PC-3 (cell line): Measurements from ENCODE around the gene SPHKAP. TPM values are rescaled to one million over a fixed set of nuclear protein-coding genes. Genes with fewer than 3 reads are reported as not detected.

Experiments
- ATAC-seq: fragments of 200-7000 bp; cut with Tn5 transposase; 2 replicates; pipeline ENCODE4 v1.9.1; 2020; ENCODE audit warnings: mild to moderate bottlenecking, moderate library complexity
- BruUV-seq: library from RNA; stranded (reverse); fragments of 400-500 nt; replicated peaks from 2 replicates; lab custom pipeline; 2021; lab: Mats Ljungman, UMichigan
- CTCF ChIA-PET: fragments of 300-600 bp; sonication (Branson Sonifier 250); formaldehyde crosslinking; loops from one replicate; lab custom pipeline; 2022; ENCODE audit warnings: antibody characterized with exemption; lab: Charles Lee
- POLR2A ChIA-PET: fragments of 300-600 bp; sonication (Branson Sonifier 250); formaldehyde crosslinking; loops from one replicate; lab custom pipeline; 2022; ENCODE audit warnings: antibody characterized with exemption; ENCODE audit not compliant: unreplicated experiment; lab: Charles Lee
- DNase-seq: peaks from one replicate; pipeline ENCODE4 v3.0.0-alpha.2; 2015
- H2AFZ ChIP-seq: fragments of 300-600 bp; sonication (generic); 2 replicates; pipeline ENCODE4 v1.6.0; 2016; ENCODE audit warnings: antibody characterized with exemption, low read length
- H3F3A ChIP-seq: fragments of 300-600 bp; sonication (generic); one replicate; pipeline ENCODE4 v1.6.0; 2017; ENCODE audit warnings: antibody characterized with exemption, low read length, control low read depth, mild to moderate bottlenecking; ENCODE audit not compliant: unreplicated experiment
- H3K27ac ChIP-seq: fragments of 300-600 bp; sonication (generic); 2 replicates; pipeline ENCODE4 v1.5.1; 2016; ENCODE audit warnings: mild to moderate bottlenecking, low read length
- H3K27me3 ChIP-seq: fragments of 300-600 bp; sonication (generic); 2 replicates; pipeline ENCODE4 v1.6.1; 2016; ENCODE audit warnings: low read length, mixed read lengths
- H3K36me3 ChIP-seq: fragments of 300-600 bp; sonication (generic); 2 replicates; pipeline ENCODE4 v1.6.1; 2016; ENCODE audit warnings: low read depth, mixed run types, low read length, mixed read lengths
- H3K4me1 ChIP-seq: fragments of 300-600 bp; sonication (generic); 2 replicates; pipeline ENCODE4 v1.5.1; 2016; ENCODE audit warnings: low read length; ENCODE audit not compliant: insufficient read depth
- H3K4me2 ChIP-seq: fragments of 300-600 bp; sonication (generic); 2 replicates; pipeline ENCODE4 v1.6.0; 2016; ENCODE audit warnings: low read length
- H3K4me3 ChIP-seq: fragments of 300-600 bp; sonication (generic); 2 replicates; pipeline ENCODE4 v1.5.1; 2016; ENCODE audit warnings: mild to moderate bottlenecking, low read length, mixed read lengths
- H3K79me2 ChIP-seq: fragments of 300-600 bp; sonication (generic); 2 replicates; pipeline ENCODE4 v1.6.1; 2017; ENCODE audit warnings: low read length, mixed read lengths
- H3K9ac ChIP-seq: fragments of 300-600 bp; sonication (generic); 2 replicates; pipeline ENCODE4 v1.6.0; 2016; ENCODE audit warnings: mild to moderate bottlenecking, low read length
- H3K9me2 ChIP-seq: fragments of 300-600 bp; sonication (generic); replicated peaks from 2 replicates; pipeline ENCODE4 v1.6.1; 2016; ENCODE audit warnings: mixed run types, low read length, mixed read lengths
- H3K9me3 ChIP-seq: fragments of 300-600 bp; sonication (generic); 2 replicates; pipeline ENCODE4 v1.6.1; 2016; ENCODE audit warnings: low read length, mixed read lengths
- H4K20me1 ChIP-seq: fragments of 300-600 bp; sonication (generic); 2 replicates; pipeline ENCODE4 v1.6.1; 2016; ENCODE audit warnings: low read length, mixed read lengths
- EZH2 ChIP-seq: fragments of 300-600 bp; sonication (generic); IDR thresholded peaks from one replicate; pipeline ENCODE4 v1.6.1; 2017; ENCODE audit warnings: antibody characterized with exemption, mild to moderate bottlenecking, low read length; ENCODE audit not compliant: unreplicated experiment
- EZH2phosphoT487 ChIP-seq: fragments of 300-600 bp; sonication (generic); IDR thresholded peaks from 2 replicates; pipeline ENCODE4 v1.6.1; 2018; ENCODE audit warnings: mild to moderate bottlenecking, antibody characterized with exemption, low read length, borderline replicate concordance
- intact Hi-C: fragments of 100-400 bp; cut with micrococcal nuclease; formaldehyde crosslinking; loops from 2 replicates; pipeline ENCODE4 v1.9.0; 2023
- total RNA-seq: library from RNA; depleted of rRNA; stranded (reverse); fragments of >200 nt; gene quantifications from 2 replicates; pipeline ENCODE4 v1.2.3, GENCODE V29; 2014
- TF ChIP-seq, protein P1 (sequence below): fragments of 300-600 bp; sonication (generic); conservative IDR thresholded peaks from 2 replicates; pipeline ENCODE4 v1.5.1; 2017; ENCODE audit warnings: antibody characterized with exemption, low read depth, mild to moderate bottlenecking, low read length

The SPHKAP gene
- total RNA-seq, 1 experiment from 2014 or later = not detected

DNA sequence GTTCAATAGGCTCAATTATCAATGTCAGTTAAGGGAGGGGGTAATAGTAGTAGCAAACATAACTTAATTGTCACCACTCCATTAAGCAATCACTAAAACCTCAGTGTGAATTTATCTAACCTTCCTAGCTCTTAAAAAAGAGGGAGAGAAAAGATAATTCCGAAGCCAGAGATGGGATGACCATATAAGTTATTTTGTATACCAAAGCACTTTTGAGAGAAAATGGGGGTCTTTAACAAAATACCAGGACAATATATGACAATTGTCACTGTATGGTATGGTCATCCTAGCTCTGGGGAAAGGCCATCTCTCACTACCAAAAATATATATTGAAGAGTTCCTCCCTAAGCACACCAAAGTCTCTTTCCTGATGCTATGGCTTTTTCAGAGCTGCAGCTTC, 55.1 kb downstream of the SPHKAP start:
- intact Hi-C loops = no loop called here
- no peak for TF ChIP-seq EZH2
- TF ChIP-seq EZH2phosphoT487 = no peak
- CTCF ChIA-PET = no interaction called here

DNA sequence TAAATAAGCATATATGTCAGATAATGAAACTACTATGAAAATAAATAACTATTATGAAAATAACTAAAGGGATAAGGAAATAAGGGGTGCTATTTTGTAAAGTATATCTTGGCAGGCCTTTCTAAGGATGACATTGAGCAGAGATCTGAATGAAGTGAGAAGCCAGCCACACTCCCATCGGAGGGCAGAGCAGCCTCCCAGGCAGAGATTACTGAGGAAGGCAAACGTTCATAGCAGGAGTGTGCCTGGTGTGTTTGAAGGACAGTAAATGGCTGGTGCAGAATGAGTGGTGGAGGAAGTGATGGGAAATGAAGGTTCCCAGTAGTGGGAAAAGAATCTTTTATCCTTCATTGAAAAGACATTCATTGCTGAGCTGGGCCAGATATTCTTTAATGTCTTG, 62.5 kb downstream of the SPHKAP start:
- Histone ChIP-seq H3K9ac (no peak overlapping the region), H3K36me3 (no peaks in the 10 kb centered on the region), H3K79me2 (no peaks in the 10 kb centered on the region), H3F3A (no peaks in the 10 kb centered on the region), H3K4me2 (no peak overlapping the region; the same call in 1 of the 2 replicates), H3K9me2 (no peaks in the 10 kb centered on the region), H3K27me3 (peaks cover 69% of the 10 kb centered on the region), H3K4me3 (no peak overlapping the region), H3K27ac (no peak overlapping the region), H2AFZ (no peak overlapping the region), H4K20me1 (no peaks in the 10 kb centered on the region), H3K9me3 (no peaks in the 10 kb centered on the region), H3K4me1 (no peaks in the 10 kb centered on the region)
- ChIA-PET POLR2A (no interaction called here), CTCF (no interaction called here)
- TF ChIP-seq EZH2phosphoT487 (no peak), EZH2 (no peak)
- TF ChIP-seq, protein P1, sequence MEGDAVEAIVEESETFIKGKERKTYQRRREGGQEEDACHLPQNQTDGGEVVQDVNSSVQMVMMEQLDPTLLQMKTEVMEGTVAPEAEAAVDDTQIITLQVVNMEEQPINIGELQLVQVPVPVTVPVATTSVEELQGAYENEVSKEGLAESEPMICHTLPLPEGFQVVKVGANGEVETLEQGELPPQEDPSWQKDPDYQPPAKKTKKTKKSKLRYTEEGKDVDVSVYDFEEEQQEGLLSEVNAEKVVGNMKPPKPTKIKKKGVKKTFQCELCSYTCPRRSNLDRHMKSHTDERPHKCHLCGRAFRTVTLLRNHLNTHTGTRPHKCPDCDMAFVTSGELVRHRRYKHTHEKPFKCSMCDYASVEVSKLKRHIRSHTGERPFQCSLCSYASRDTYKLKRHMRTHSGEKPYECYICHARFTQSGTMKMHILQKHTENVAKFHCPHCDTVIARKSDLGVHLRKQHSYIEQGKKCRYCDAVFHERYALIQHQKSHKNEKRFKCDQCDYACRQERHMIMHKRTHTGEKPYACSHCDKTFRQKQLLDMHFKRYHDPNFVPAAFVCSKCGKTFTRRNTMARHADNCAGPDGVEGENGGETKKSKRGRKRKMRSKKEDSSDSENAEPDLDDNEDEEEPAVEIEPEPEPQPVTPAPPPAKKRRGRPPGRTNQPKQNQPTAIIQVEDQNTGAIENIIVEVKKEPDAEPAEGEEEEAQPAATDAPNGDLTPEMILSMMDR = no peak
- intact Hi-C loops = no loop called here
- no TSS peak for BruUV-seq
- DNase-seq (no peak), ATAC-seq (no peak)

More for the DNA sequence above, 55.1 kb downstream of the SPHKAP start:
- Histone ChIP-seq H3K36me3 (no peaks in the 10 kb centered on the region), H4K20me1 (no peaks in the 10 kb centered on the region), H3K9me2 (no peaks in the 10 kb centered on the region), H3K9ac (no peak overlapping the region), H3K27me3 (peaks cover 43% of the 10 kb centered on the region), H2AFZ (no peak overlapping the region), H3F3A (no peaks in the 10 kb centered on the region), H3K9me3 (no peaks in the 10 kb centered on the region), H3K79me2 (no peaks in the 10 kb centered on the region), H3K4me3 (no peak overlapping the region), H3K4me2 (no peak overlapping the region), H3K4me1 (no peaks in the 10 kb centered on the region), H3K27ac (no peak overlapping the region)
- DNase-seq (no peak), ATAC-seq (no peak)
- POLR2A ChIA-PET = no interaction called here
- BruUV-seq = no TSS peak

DNA sequence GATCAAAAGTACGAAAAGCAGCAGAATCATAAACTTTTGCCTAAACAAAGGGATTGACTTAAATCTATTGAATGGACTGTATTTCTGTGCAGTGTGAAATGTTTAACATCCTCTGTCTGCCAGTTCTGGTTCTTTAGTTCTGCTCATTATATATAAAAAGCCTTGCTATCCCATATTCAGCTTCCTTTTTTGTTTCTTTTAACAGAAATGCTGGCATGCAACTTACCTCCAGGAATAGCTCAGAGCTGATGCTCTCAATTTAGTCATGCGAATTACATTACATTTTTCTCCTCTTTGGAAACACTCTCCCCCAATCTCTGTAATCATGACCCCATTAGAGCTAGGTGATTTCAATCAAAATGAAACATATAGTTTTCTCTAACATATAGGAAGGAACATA, 73.6 kb downstream of the SPHKAP start:
- ChIA-PET CTCF (no interaction called here), POLR2A (no interaction called here)
- Histone ChIP-seq H3F3A (no peaks in the 10 kb centered on the region), H3K27me3 (peaks cover 55% of the 10 kb centered on the region), H3K4me3 (no peak overlapping the region), H3K9ac (no peak overlapping the region), H3K27ac (no peak overlapping the region), H4K20me1 (no peaks in the 10 kb centered on the region), H2AFZ (no peak overlapping the region), H3K4me2 (no peak overlapping the region), H3K4me1 (no peaks in the 10 kb centered on the region), H3K36me3 (no peaks in the 10 kb centered on the region), H3K79me2 (no peaks in the 10 kb centered on the region), H3K9me2 (no peaks in the 10 kb centered on the region), H3K9me3 (no peaks in the 10 kb centered on the region)
- BruUV-seq = no TSS peak
- DNase-seq = no peak
- no peak for ATAC-seq
- TF ChIP-seq, protein P1 = no peak
- no peak for TF ChIP-seq EZH2phosphoT487
- no peak for TF ChIP-seq EZH2
- intact Hi-C loops = no loop called here
